H1 (cell line): ENCODE results near the gene CAT. TPM values are rescaled to one million over a fixed set of nuclear protein-coding genes. Genes with fewer than 3 reads are reported as not detected.

Source experiments
- CTCF ChIA-PET: fragments of 300-600 bp; sonication (Branson Sonifier 250); formaldehyde crosslinking; loops from one replicate; lab custom pipeline; 2021; ENCODE audit not compliant: partially characterized antibody; lab: Charles Lee
- POLR2A ChIA-PET: fragments of 300-600 bp; sonication (Branson Sonifier 250); formaldehyde crosslinking; loops from one replicate; lab custom pipeline; 2021; ENCODE audit warnings: inconsistent platforms; ENCODE audit not compliant: partially characterized antibody; lab: Charles Lee
- DNase-seq, 2 experiments: peaks; one replicate each; pipeline versions ENCODE4 v3.0.0 to v3.0.0-alpha.2; 2010 to 2022; ENCODE audit warnings: low spot score in 2 of 2, low read depth in 1 of 2, mixed read lengths in 1 of 2
- FAIRE-seq: peaks from 2 replicates; lab custom pipeline; 2011; peaks lifted over from hg19 to GRCh38; lab: Jason Lieb, UNC
- H2AFZ ChIP-seq: 2 replicates; pipeline ENCODE4 v1.8.1; 2012; ENCODE audit warnings: low read length, inconsistent platforms
- H2AK5ac ChIP-seq: 2 replicates; pipeline ENCODE4 v1.6.1; 2013; ENCODE audit warnings: low read depth, low read length
- H2BK120ac ChIP-seq: replicated peaks from 2 replicates; pipeline ENCODE3; 2013; ENCODE audit warnings: low read depth, low read length, inconsistent platforms
- H2BK12ac ChIP-seq: 2 replicates; pipeline ENCODE4 v1.6.1; 2013; ENCODE audit warnings: low read depth, low read length
- H2BK15ac ChIP-seq: 2 replicates; pipeline ENCODE4 v1.6.1; 2013; ENCODE audit warnings: low read length
- H2BK20ac ChIP-seq: 2 replicates; pipeline ENCODE4 v1.6.1; 2013; ENCODE audit warnings: low read length
- H2BK5ac ChIP-seq: 2 replicates; pipeline ENCODE4 v1.6.1; 2013; ENCODE audit warnings: low read depth, low read length
- H3K14ac ChIP-seq: 2 replicates; pipeline ENCODE4 v1.6.1; 2013; ENCODE audit warnings: inconsistent platforms; ENCODE audit not compliant: insufficient read length
- H3K18ac ChIP-seq: 2 replicates; pipeline ENCODE4 v1.6.1; 2013; ENCODE audit warnings: low read length; ENCODE audit errors: extremely low read depth
- H3K23ac ChIP-seq: 2 replicates; pipeline ENCODE4 v1.6.1; 2013; ENCODE audit warnings: inconsistent platforms; ENCODE audit not compliant: insufficient read length
- H3K23me2 ChIP-seq: 2 replicates; pipeline ENCODE4 v1.6.1; 2013; ENCODE audit warnings: low read depth, low read length
- H3K27ac ChIP-seq: 2 replicates; pipeline ENCODE4 v1.6.1; 2011; ENCODE audit warnings: low read depth, low read length, inconsistent platforms
- H3K27me3 ChIP-seq, 4 experiments: replicated peaks in 1 of 4; 1 replicate in 1 of 4; 2 replicates in 3 of 4; pipeline versions ENCODE4 v1.6.1 to v1.8.1; 2011 to 2013; ENCODE audit warnings: low read length in 3 of 4, mild to moderate bottlenecking in 3 of 4, inconsistent platforms in 2 of 4, mixed read lengths in 2 of 4, moderate library complexity in 1 of 4; ENCODE audit not compliant: control insufficient read depth in 3 of 4, insufficient read depth in 3 of 4; ENCODE audit errors: extremely low read depth in 1 of 4
- H3K36me3 ChIP-seq, 4 experiments: 2 replicates each; pipeline versions ENCODE4 v1.6.1 to v1.8.1; 2011 to 2013; ENCODE audit warnings: mild to moderate bottlenecking in 4 of 4, low read length in 3 of 4, moderate library complexity in 2 of 4, control low read depth in 1 of 4, inconsistent platforms in 1 of 4; ENCODE audit not compliant: insufficient read depth in 4 of 4, control insufficient read depth in 2 of 4
- H3K4ac ChIP-seq: replicated peaks from 2 replicates; pipeline ENCODE3; 2013; ENCODE audit warnings: low read length, low read depth, mixed read lengths, inconsistent platforms; ENCODE audit not compliant: insufficient read length
- H3K4me1 ChIP-seq, 4 experiments: replicated peaks in 1 of 4; 1 replicate in 1 of 4; 2 replicates in 3 of 4; pipeline versions ENCODE4 v1.6.1 to v1.8.1; 2011 to 2013; ENCODE audit warnings: low read length in 3 of 4, inconsistent platforms in 2 of 4, mixed read lengths in 1 of 4; ENCODE audit not compliant: insufficient read depth in 4 of 4, control insufficient read depth in 3 of 4
- H3K4me2 ChIP-seq, 2 experiments: 2 replicates each; pipeline versions ENCODE4 v1.6.1 to v1.8.1; 2011 to 2013; ENCODE audit warnings: low read depth in 2 of 2, low read length in 2 of 2, control low read depth in 1 of 2, inconsistent platforms in 1 of 2, mild to moderate bottlenecking in 1 of 2; ENCODE audit not compliant: insufficient read depth in 1 of 2
- H3K4me3 ChIP-seq, 4 experiments: fragments of 200-600, 300-600 bp in 1 of 4; sonication (generic), shearing (Covaris generic), sonication (Bioruptor Twin) in 1 of 4; 2 replicates each; pipeline versions ENCODE4 v1.5.1 to v1.8.1; 2011 to 2016; ENCODE audit warnings: low read length in 4 of 4, low read depth in 3 of 4, control low read depth in 2 of 4, inconsistent platforms in 2 of 4, mild to moderate bottlenecking in 2 of 4, mixed read lengths in 1 of 4, moderate library complexity in 1 of 4; ENCODE audit not compliant: insufficient read depth in 2 of 4; ENCODE audit errors: extremely low read depth in 1 of 4
- H3K56ac ChIP-seq: replicated peaks from 2 replicates; pipeline ENCODE3; 2013; ENCODE audit warnings: low read depth, mild to moderate bottlenecking, mixed read lengths, low read length, inconsistent platforms; ENCODE audit not compliant: insufficient read length
- H3K79me1 ChIP-seq: 2 replicates; pipeline ENCODE4 v1.6.1; 2013; ENCODE audit warnings: low read depth, low read length, control low read depth
- H3K79me2 ChIP-seq, 2 experiments: 2 replicates each; pipeline versions ENCODE4 v1.6.1 to v1.8.1; 2012 to 2013; ENCODE audit warnings: low read length in 2 of 2, mild to moderate bottlenecking in 2 of 2, inconsistent platforms in 1 of 2; ENCODE audit not compliant: insufficient read depth in 2 of 2, control insufficient read depth in 1 of 2
- H3K9ac ChIP-seq, 4 experiments: replicated peaks in 1 of 4; 1 replicate in 1 of 4; 2 replicates in 3 of 4; pipeline versions ENCODE4 v1.6.1 to v1.8.1; 2011 to 2013; ENCODE audit warnings: low read depth in 3 of 4, low read length in 3 of 4, control low read depth in 2 of 4, mild to moderate bottlenecking in 2 of 4, moderate library complexity in 2 of 4, inconsistent platforms in 1 of 4; ENCODE audit errors: extremely low read depth in 1 of 4
- H3K9me3 ChIP-seq, 2 experiments: 2 replicates each; pipeline versions ENCODE4 v1.6.1 to v1.8.1; 2012 to 2013; ENCODE audit warnings: mild to moderate bottlenecking in 2 of 2, moderate library complexity in 2 of 2, control low read depth in 1 of 2, inconsistent platforms in 1 of 2, low read depth in 1 of 2, low read length in 1 of 2, mixed read lengths in 1 of 2; ENCODE audit not compliant: insufficient read depth in 2 of 2
- H4K20me1 ChIP-seq, 2 experiments: replicated peaks in 1 of 2; 2 replicates each; pipeline versions ENCODE3 to v1.8.1; 2011 to 2013; ENCODE audit warnings: inconsistent platforms in 2 of 2, low read length in 2 of 2, mild to moderate bottlenecking in 1 of 2; ENCODE audit not compliant: insufficient read depth in 2 of 2, control insufficient read depth in 1 of 2
- H4K5ac ChIP-seq: 2 replicates; pipeline ENCODE4 v1.6.1; 2013; ENCODE audit warnings: low read length, low read depth, mixed read lengths, inconsistent platforms; ENCODE audit not compliant: insufficient read length
- H4K8ac ChIP-seq: 2 replicates; pipeline ENCODE4 v1.8.0; 2013; ENCODE audit warnings: mild to moderate bottlenecking, moderate library complexity, low read length, inconsistent platforms; ENCODE audit not compliant: insufficient read depth; ENCODE audit errors: extremely low read depth
- H4K91ac ChIP-seq: replicated peaks from 2 replicates; pipeline ENCODE3; 2013; ENCODE audit warnings: low read length, mixed read lengths, inconsistent platforms; ENCODE audit not compliant: insufficient read length
- CBX8 ChIP-seq: fragments of 300-800, 300-1000 bp; sonication (generic); IDR thresholded peaks from 2 replicates; pipeline ENCODE4 v1.7.1; 2016; ENCODE audit warnings: low read depth, low read length, borderline replicate concordance
- CTBP2 ChIP-seq: IDR thresholded peaks from 2 replicates; pipeline ENCODE4 v1.7.0; 2011; ENCODE audit warnings: borderline replicate concordance, mild to moderate bottlenecking, moderate library complexity, mixed read lengths, low read length; ENCODE audit not compliant: insufficient read depth, insufficient read length
- EGR1 ChIP-seq: IDR thresholded peaks from 2 replicates; pipeline ENCODE4 v1.6.1; 2011; ENCODE audit warnings: low read depth, low read length, borderline replicate concordance
- FOSL1 ChIP-seq: IDR thresholded peaks from 2 replicates; pipeline ENCODE4 v1.6.1; 2011; ENCODE audit warnings: mild to moderate bottlenecking, low read depth, low read length, moderate library complexity; ENCODE audit not compliant: insufficient read depth
- GABPA ChIP-seq: IDR thresholded peaks from 2 replicates; pipeline ENCODE4 v1.6.1; 2011; ENCODE audit warnings: mild to moderate bottlenecking, low read length, moderate library complexity, borderline replicate concordance; ENCODE audit not compliant: insufficient read depth
- GTF2F1 ChIP-seq: IDR thresholded peaks from 2 replicates; pipeline ENCODE4 v1.6.1; 2012; ENCODE audit warnings: low read depth, low read length, improper control_type of control experiment, borderline replicate concordance
- HDAC6 ChIP-seq: IDR thresholded peaks from one replicate; pipeline ENCODE4 v1.7.1; 2012; ENCODE audit warnings: low read depth, mild to moderate bottlenecking, inconsistent platforms, low read length, moderate library complexity
- PHF8 ChIP-seq: fragments of 200-600 bp; sonication (generic); conservative IDR thresholded peaks from 2 replicates; pipeline ENCODE4 v1.7.1; 2012; ENCODE audit warnings: low read depth, mild to moderate bottlenecking, inconsistent platforms, low read length, moderate library complexity
- POLR2A ChIP-seq, 2 experiments: IDR thresholded peaks; 1 replicate in 1 of 2; 2 replicates in 1 of 2; pipeline ENCODE4 v1.6.1; 2011; ENCODE audit warnings: low read depth in 2 of 2, low read length in 2 of 2, mild to moderate bottlenecking in 2 of 2; ENCODE audit errors: control extremely low read depth in 1 of 2
- RBBP5 ChIP-seq: IDR thresholded peaks from 2 replicates; pipeline ENCODE4 v1.7.1; 2012; ENCODE audit warnings: low read depth, mild to moderate bottlenecking, inconsistent platforms, low read length, moderate library complexity, borderline replicate concordance
- RFX5 ChIP-seq: IDR thresholded peaks from 2 replicates; pipeline ENCODE4 v1.6.1; 2011; ENCODE audit warnings: low read depth, low read length, improper control_type of control experiment, borderline replicate concordance
- RNF2 ChIP-seq: fragments of 200-900, 300-1000 bp; sonication (generic); IDR thresholded peaks from 2 replicates; pipeline ENCODE4 v1.7.1; 2016; ENCODE audit warnings: borderline replicate concordance, low read depth, mild to moderate bottlenecking, antibody characterized with exemption, low read length; ENCODE audit not compliant: poor library complexity, severe bottlenecking; ENCODE audit errors: missing control alignments
- SRF ChIP-seq: IDR thresholded peaks from 2 replicates; pipeline ENCODE4 v1.6.1; 2011; ENCODE audit warnings: mild to moderate bottlenecking, low read depth, low read length, moderate library complexity
- TBP ChIP-seq: IDR thresholded peaks from 2 replicates; pipeline ENCODE4 v1.6.1; 2011; ENCODE audit warnings: low read depth, low read length, improper control_type of control experiment
- YY1 ChIP-seq: IDR thresholded peaks from 2 replicates; pipeline ENCODE4 v1.6.1; 2011; ENCODE audit warnings: low read depth, mild to moderate bottlenecking, low read length
- WGBS, 2 experiments: shearing (Covaris generic) in 1 of 2; methylation state at CpG; one replicate each; pipeline versions ENCODE4 v1.1.6 to v1.1.7; 2013 to 2015; ENCODE audit warnings: low lambda C conversion rate in 2 of 2, mixed read lengths in 2 of 2, inconsistent platforms in 1 of 2, low coverage in 1 of 2, missing lambda C conversion rate in 1 of 2; ENCODE audit not compliant: insufficient replicate concordance in 2 of 2, insufficient coverage in 1 of 2, insufficient read length in 1 of 2; ENCODE audit errors: extremely low coverage in 1 of 2, missing lambda C conversion rate in 1 of 2; 5-methylcytosine and 5-hydroxymethylcytosine counted together
- polyA plus RNA-seq, 7 experiments: library from polyadenylated mRNA; depleted of rRNA in 3 of 7; stranded (reverse) in 5 of 7; unstranded in 2 of 7; fragments of >200 nt in 5 of 7; fragments of 200-250 nt in 2 of 7; gene quantifications; 1 replicate in 5 of 7; 2 replicates in 1 of 7; 4 replicates in 1 of 7; pipeline versions ENCODE4 v1.2.1 to v1.2.3, GENCODE V29; 2011 to 2013; ENCODE audit warnings: missing spikeins in 2 of 7, mixed read lengths in 2 of 7
- total RNA-seq: library from RNA; stranded (reverse); fragmentation: NEBNext Ultra II Directional; extraction: Animal tissue kit (Norgen Biotek cat#: 25700); gene quantifications from 2 replicates; pipeline ENCODE4 v1.2.1, GENCODE V29; 2021

Gene CAT
- total and polyA plus RNA-seq, 2 of the 8 experiments (the other 6 are each of a cell fraction or from before 2014, with no cell fraction given), result 9.6 to 15.0 TPM

DNA sequence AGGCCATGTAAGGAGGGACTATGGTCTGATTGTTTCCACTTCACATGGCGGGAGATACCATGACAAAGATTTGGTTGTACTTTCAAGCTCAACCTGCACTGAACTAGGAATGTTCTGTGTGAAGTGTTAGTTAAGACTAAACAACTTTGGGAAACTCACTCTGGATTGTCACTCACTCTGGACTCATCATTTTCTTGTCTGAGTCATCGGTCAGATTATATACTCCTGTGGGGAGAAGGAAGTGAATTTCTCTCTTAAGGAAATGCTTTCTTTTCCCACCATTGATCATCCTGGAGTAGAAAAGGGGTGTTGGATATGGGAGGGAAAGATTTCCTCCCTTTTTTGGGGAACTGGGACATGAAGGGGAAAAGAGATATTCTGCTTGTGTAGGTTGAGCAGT, 26.9 kb upstream of the CAT start:
- Histone ChIP-seq H2AK5ac (no peak overlapping the region), H2AFZ (no peak overlapping the region), H4K8ac (no peak overlapping the region), H4K20me1 (no peaks in the 10 kb centered on the region), H3K4me1 (no peaks in the 10 kb centered on the region), H4K91ac (no peak overlapping the region), H3K18ac (no peak overlapping the region), H4K5ac (no peak overlapping the region), H3K27ac (no peak overlapping the region), H3K27me3 (no peaks in the 10 kb centered on the region), H3K23ac (no peak overlapping the region), H2BK5ac (no peak overlapping the region), H3K4me3 (no peak overlapping the region), H3K14ac (no peak overlapping the region), H2BK12ac (no peak overlapping the region), H3K56ac (no peak overlapping the region), H2BK120ac (no peak overlapping the region), H3K4ac (no peak overlapping the region), H3K79me2 (no peaks in the 10 kb centered on the region), H3K9me3 (peaks cover 2 to 13% of the 10 kb centered on the region in 2 experiments; a peak in 2 of 4 replicates), H3K9ac (no peak overlapping the region), H3K4me2 (no peak overlapping the region), H3K36me3 (no peaks in the 10 kb centered on the region), H2BK20ac (no peak overlapping the region), H3K23me2 (no peaks in the 10 kb centered on the region), H3K79me1 (no peaks in the 10 kb centered on the region), H2BK15ac (no peak overlapping the region)
- FAIRE-seq (no peak), DNase-seq (no peak)
- ChIA-PET POLR2A (no interaction called here), CTCF (interaction anchor here (0.7 to 1.4 kb wide), 2 partner anchors 14 to 56 kb away, joined by 3 to 4 read pairs; no protein-coding TSS in a partner anchor)
- WGBS, 2 experiments, result 89% methylated on average over 2 of the region's 2 CpGs; no CpG with 5 or more reads in 1 of the 2 experiments
- TF ChIP-seq RBBP5, result no peak
- TF ChIP-seq HDAC6, result no peak
- no peak for TF ChIP-seq CBX8
- no peak for TF ChIP-seq EGR1
- no peak for TF ChIP-seq RFX5
- TF ChIP-seq TBP, result no peak
- TF ChIP-seq GABPA, result no peak
- no peak for TF ChIP-seq FOSL1
- TF ChIP-seq RNF2, result no peak
- no peak for TF ChIP-seq CTBP2
- no peak for TF ChIP-seq POLR2A (IDR thresholded peaks at IDR 0.05; ENCODE audit: control extremely low read depth in 1 of 2, low read depth in 2 of 2, low read length in 2 of 2)
- TF ChIP-seq PHF8, result no peak
- TF ChIP-seq GTF2F1, result no peak
- TF ChIP-seq SRF, result no peak
- TF ChIP-seq YY1, result no peak
